VCaP (cell line): Measurements from ENCODE around the gene GRAP2.

Source experiments
- H3K27ac ChIP-seq: fragments of 450-650 bp; 2 replicates; pipeline ENCODE4 v1.5.1; 2017
- CTCF ChIP-seq: fragments of 450-650 bp; conservative IDR thresholded peaks from 2 replicates; pipeline ENCODE4 v1.5.1; 2017; ENCODE audit warnings: mild to moderate bottlenecking, moderate library complexity

GRAP2 gene

GRCh38 chr22:39927544-39927943 lies 26.7 kb downstream of the GRAP2 start:
- TF ChIP-seq CTCF: no peak

GRCh38 chr22:39928536-39929520 lies 27.9 kb downstream of the GRAP2 start:
- H3K27ac ChIP-seq: no peak overlapping the region
- no peak for TF ChIP-seq CTCF

More at GRCh38 chr22:39927544-39927943, 26.7 kb downstream of the GRAP2 start:
- H3K27ac ChIP-seq: no peak overlapping the region

GRCh38 chr22:39931251-39931650 lies 30.4 kb downstream of the GRAP2 start:
- TF ChIP-seq CTCF: no peak
- H3K27ac ChIP-seq: no peak overlapping the region

GRCh38 chr22:39932166-39932565 lies 31.3 kb downstream of the GRAP2 start:
- H3K27ac ChIP-seq: no peak overlapping the region
- no peak for TF ChIP-seq CTCF

GRCh38 chr22:39932918-39933649 lies 32.2 kb downstream of the GRAP2 start:
- peak; percentile 47 for TF ChIP-seq CTCF
- no peak overlapping the region for H3K27ac ChIP-seq

GRCh38 chr22:39933741-39934140 lies 32.9 kb downstream of the GRAP2 start:
- H3K27ac ChIP-seq: no peak overlapping the region
- TF ChIP-seq CTCF: no peak

GRCh38 chr22:39935116-39935515 lies 34.2 kb downstream of the GRAP2 start:
- TF ChIP-seq CTCF: no peak
- H3K27ac ChIP-seq: no peak overlapping the region
